Smooth muscle cell (in vitro differentiated cells): Measurements from ENCODE around the gene RNU2-63P. TPM values are rescaled to one million over a fixed set of nuclear protein-coding genes. Genes with fewer than 3 reads are reported as not detected.

Experiments
- DNase-seq: peaks from one replicate; lab custom pipeline; 2025; ENCODE audit not compliant: unreplicated experiment; lab: John Stamatoyannopoulos, UW
- H2AFZ ChIP-seq: fragments of 200-600 bp; sonication (generic); 2 replicates; pipeline ENCODE4 v1.6.0; 2016; ENCODE audit warnings: antibody characterized with exemption, low read depth, mild to moderate bottlenecking
- H3F3A ChIP-seq: fragments of 200-600 bp; sonication (generic); 2 replicates; pipeline ENCODE4 v1.6.0; 2017; ENCODE audit warnings: antibody characterized with exemption, low read depth
- H3K27ac ChIP-seq: fragments of 200-600 bp; sonication (generic); 2 replicates; pipeline ENCODE4 v1.5.1; 2016; ENCODE audit warnings: low read depth, mild to moderate bottlenecking
- H3K27me3 ChIP-seq: fragments of 200-600 bp; sonication (generic); 2 replicates; pipeline ENCODE4 v1.6.1; 2016; ENCODE audit warnings: low read depth, mild to moderate bottlenecking
- H3K36me3 ChIP-seq: fragments of 200-600 bp; sonication (generic); 2 replicates; pipeline ENCODE4 v1.5.1; 2016; ENCODE audit warnings: low read depth
- H3K4me1 ChIP-seq: fragments of 200-600 bp; sonication (generic); 2 replicates; pipeline ENCODE4 v1.5.1; 2016; ENCODE audit warnings: low read depth
- H3K4me2 ChIP-seq: fragments of 200-600 bp; sonication (generic); 2 replicates; pipeline ENCODE4 v1.6.0; 2016; ENCODE audit warnings: mild to moderate bottlenecking
- H3K4me3 ChIP-seq: fragments of 200-600 bp; sonication (generic); 2 replicates; pipeline ENCODE4 v1.5.1; 2016; ENCODE audit warnings: mild to moderate bottlenecking
- H3K79me2 ChIP-seq: fragments of 200-600 bp; sonication (generic); 2 replicates; pipeline ENCODE4 v1.6.0; 2016; ENCODE audit warnings: low read depth, mild to moderate bottlenecking
- H3K9ac ChIP-seq: fragments of 200-600 bp; sonication (generic); 2 replicates; pipeline ENCODE4 v1.6.0; 2016; ENCODE audit warnings: low read depth
- H3K9me3 ChIP-seq: fragments of 200-600 bp; sonication (generic); replicated peaks from 2 replicates; pipeline ENCODE4 v1.5.1; 2016; ENCODE audit warnings: low read depth
- H4K20me1 ChIP-seq: fragments of 200-600 bp; sonication (generic); 2 replicates; pipeline ENCODE4 v1.6.0; 2016; ENCODE audit warnings: low read depth
- CTCF ChIP-seq: fragments of 200-600 bp; sonication (generic); IDR thresholded peaks from 2 replicates; pipeline ENCODE4 v1.5.1; 2017; ENCODE audit warnings: borderline replicate concordance, mild to moderate bottlenecking, antibody characterized with exemption; ENCODE audit not compliant: insufficient read depth, poor library complexity, severe bottlenecking
- WGBS: methylation state at CpG from one replicate; pipeline ENCODE4 v1.1.7; 2016; ENCODE audit warnings: low lambda C conversion rate; 5-methylcytosine and 5-hydroxymethylcytosine counted together
- polyA plus RNA-seq: library from polyadenylated mRNA; unstranded; fragments of >200 nt; fragmentation: Nextera tagmentation; extraction: Ambion mirVana; gene quantifications from 2 replicates; pipeline ENCODE4 v1.2.1, GENCODE V29; 2016
- total RNA-seq: library from RNA; depleted of rRNA; stranded (reverse); fragments of >200 nt; gene quantifications from 2 replicates; pipeline ENCODE4 v1.2.3, GENCODE V29; 2014

The RNU2-63P gene
- total and polyA plus RNA-seq, 2 experiments from 2014 or later = 3.5 TPM; not detected in 1

- DNase-seq = no peak
- H3K9me3 ChIP-seq = no peaks in the 10 kb centered on the region
- H3K4me2 ChIP-seq = peak overlapping the region; percentile 87
- no peaks in the 10 kb centered on the region for H4K20me1 ChIP-seq
- H3K27ac ChIP-seq = no peak overlapping the region
- H3K4me3 ChIP-seq = peak overlapping the region; percentile 92
- H3K27me3 ChIP-seq = no peaks in the 10 kb centered on the region
- TF ChIP-seq CTCF = no peak
- H3K9ac ChIP-seq = peak overlapping the region; percentile 99
- H3F3A ChIP-seq = peaks cover 4% of the 10 kb centered on the region
- H3K4me1 ChIP-seq = peaks cover 6% of the 10 kb centered on the region
- H2AFZ ChIP-seq = peak overlapping the region; percentile 98
- 18% methylated on average over 39 of the region's 46 CpGs for WGBS
- H3K36me3 ChIP-seq = no peaks in the 10 kb centered on the region
- no peaks in the 10 kb centered on the region for H3K79me2 ChIP-seq
Measured at GRCh38 chr2:88016960-88017779, 823 bp upstream of the RNU2-63P start.

- H3K79me2 ChIP-seq = no peaks in the 10 kb centered on the region
- H3K9ac ChIP-seq = no peak overlapping the region
- no peak for TF ChIP-seq CTCF
- H3K36me3 ChIP-seq = no peaks in the 10 kb centered on the region
- H3K4me1 ChIP-seq = no peaks in the 10 kb centered on the region
- DNase-seq = no peak
- H3K9me3 ChIP-seq = no peaks in the 10 kb centered on the region
- WGBS = 78% methylated on average over 1 of the region's 1 CpG
- no peak overlapping the region for H2AFZ ChIP-seq
- H3K4me2 ChIP-seq = no peak overlapping the region
- peaks cover 4% of the 10 kb centered on the region for H3F3A ChIP-seq
- H4K20me1 ChIP-seq = no peaks in the 10 kb centered on the region
- no peak overlapping the region for H3K27ac ChIP-seq
- no peaks in the 10 kb centered on the region for H3K27me3 ChIP-seq
- no peak overlapping the region for H3K4me3 ChIP-seq
Measured at GRCh38 chr2:88011011-88011410, 5.3 kb downstream of the RNU2-63P start.

GRCh38 chr2:88010136-88010535 is 6.2 kb downstream of the RNU2-63P start:
- no peak for TF ChIP-seq CTCF
- H3K9ac ChIP-seq = no peak overlapping the region
- 100% methylated on average over 1 of the region's 1 CpG for WGBS
- H3K4me3 ChIP-seq = no peak overlapping the region
- no peaks in the 10 kb centered on the region for H3K79me2 ChIP-seq
- no peaks in the 10 kb centered on the region for H3K27me3 ChIP-seq
- no peaks in the 10 kb centered on the region for H3K9me3 ChIP-seq
- no peak overlapping the region for H2AFZ ChIP-seq
- no peaks in the 10 kb centered on the region for H3K36me3 ChIP-seq
- no peak for DNase-seq
- H3F3A ChIP-seq = peaks cover 4% of the 10 kb centered on the region
- H3K4me1 ChIP-seq = no peaks in the 10 kb centered on the region
- H4K20me1 ChIP-seq = no peaks in the 10 kb centered on the region
- no peak overlapping the region for H3K4me2 ChIP-seq
- no peak overlapping the region for H3K27ac ChIP-seq
